HCT116 (cell line): ENCODE results near the gene SLC35F1. TPM values are rescaled to one million over a fixed set of nuclear protein-coding genes. Genes with fewer than 3 reads are reported as not detected.

ENCODE experiments used
- ATAC-seq: fragments of 200-7000 bp; cut with Tn5 transposase; 2 replicates; pipeline ENCODE4 v1.9.1; 2020; ENCODE audit warnings: mild to moderate bottlenecking, moderate library complexity
- BruUV-seq: library from RNA; stranded (reverse); fragments of 400-500 nt; replicated peaks from 2 replicates; lab custom pipeline; 2021; lab: Mats Ljungman, UMichigan
- CTCF ChIA-PET: fragments of 300-600 bp; sonication (Branson Sonifier 250); formaldehyde crosslinking; loops from one replicate; lab custom pipeline; 2021; ENCODE audit warnings: antibody characterized with exemption; lab: Charles Lee
- POLR2A ChIA-PET: fragments of 300-600, 350-600 bp; sonication (Branson Sonifier 250); formaldehyde crosslinking; loops from one replicate; lab custom pipeline; 2021; ENCODE audit warnings: antibody characterized with exemption; lab: Charles Lee
- RAD21 ChIA-PET, 2 experiments: fragments of 300-600 bp; sonication (Branson Sonifier 250); formaldehyde crosslinking; loops; one replicate each; lab custom pipeline; 2023; ENCODE audit warnings: low total read pairs in 2 of 2; ENCODE audit not compliant: uncharacterized antibody in 2 of 2, unreplicated experiment in 2 of 2, low non-redundant PET in 1 of 2; lab: Charles Lee
- DNase-seq: peaks from one replicate; pipeline ENCODE4 v3.0.0-alpha.2; 2010; ENCODE audit warnings: low read depth, low spot score
- H2AFZ ChIP-seq: fragments of 200-600 bp; shearing (Covaris generic), sonication (generic); 2 replicates; pipeline ENCODE4 v1.6.1; 2017; ENCODE audit warnings: low read depth, mixed run types, mixed read lengths, antibody characterized with exemption, low read length; ENCODE audit not compliant: poor library complexity, severe bottlenecking
- H3K27ac ChIP-seq: 2 replicates; pipeline ENCODE4 v1.5.1; 2012; ENCODE audit warnings: low read depth, low read length
- H3K27me3 ChIP-seq: fragments of 200-600 bp; sonication (generic); 2 replicates; pipeline ENCODE4 v1.6.1; 2016; ENCODE audit warnings: mixed run types, low read length, mixed read lengths; ENCODE audit not compliant: insufficient read depth
- H3K36me3 ChIP-seq, 2 experiments: fragments of 200-500 bp in 1 of 2; fragments of 200-600 bp in 1 of 2; sonication (Bioruptor generic) in 1 of 2; sonication (generic) in 1 of 2; 2 replicates each; pipeline versions ENCODE4 v1.5.1 to v1.6.1; 2014 to 2016; ENCODE audit warnings: low read length in 2 of 2, inconsistent platforms in 1 of 2, mixed read lengths in 1 of 2, mixed run types in 1 of 2; ENCODE audit not compliant: insufficient read depth in 2 of 2, control insufficient read depth in 1 of 2
- H3K4me1 ChIP-seq, 2 experiments: fragments of 200-600 bp in 1 of 2; sonication (generic) in 1 of 2; 2 replicates each; pipeline versions ENCODE4 v1.5.1 to v1.6.1; 2012 to 2017; ENCODE audit warnings: low read length in 2 of 2, inconsistent platforms in 1 of 2, mild to moderate bottlenecking in 1 of 2, mixed read lengths in 1 of 2, mixed run types in 1 of 2, moderate library complexity in 1 of 2; ENCODE audit not compliant: insufficient read depth in 2 of 2, control insufficient read depth in 1 of 2
- H3K4me2 ChIP-seq: fragments of 200-600 bp; sonication (generic); 2 replicates; pipeline ENCODE4 v1.6.1; 2017; ENCODE audit warnings: mixed run types, low read length, mixed read lengths
- H3K4me3 ChIP-seq, 2 experiments: fragments of 200-600 bp in 1 of 2; sonication (generic) in 1 of 2; replicated peaks in 1 of 2; 2 replicates each; pipeline ENCODE4 v1.5.1; 2011 to 2016; ENCODE audit warnings: low read length in 2 of 2, control low read depth in 1 of 2, low read depth in 1 of 2, mild to moderate bottlenecking in 1 of 2, mixed read lengths in 1 of 2, mixed run types in 1 of 2
- H3K79me2 ChIP-seq: fragments of 200-600 bp; sonication (generic); 2 replicates; pipeline ENCODE4 v1.6.1; 2017; ENCODE audit warnings: mild to moderate bottlenecking, mixed run types, low read length, moderate library complexity, mixed read lengths; ENCODE audit not compliant: insufficient read depth
- H3K9ac ChIP-seq: fragments of 200-600 bp; sonication (generic); 2 replicates; pipeline ENCODE4 v1.6.1; 2016; ENCODE audit warnings: low read length, mixed read lengths
- H3K9me2 ChIP-seq: fragments of 200-600 bp; sonication (generic), shearing (Covaris generic); 2 replicates; pipeline ENCODE4 v1.6.1; 2017; ENCODE audit warnings: mixed run types, mild to moderate bottlenecking, moderate library complexity; ENCODE audit not compliant: insufficient read depth
- H3K9me3 ChIP-seq, 2 experiments: fragments of 200-500 bp in 1 of 2; fragments of 200-600 bp in 1 of 2; sonication (Bioruptor generic) in 1 of 2; sonication (generic) in 1 of 2; 2 replicates each; pipeline ENCODE4 v1.6.1; 2014 to 2017; ENCODE audit warnings: low read length in 2 of 2, mixed read lengths in 2 of 2, inconsistent platforms in 1 of 2, low read depth in 1 of 2, mild to moderate bottlenecking in 1 of 2, mixed run types in 1 of 2, moderate library complexity in 1 of 2; ENCODE audit not compliant: control insufficient read depth in 1 of 2, insufficient read depth in 1 of 2
- H4K20me1 ChIP-seq: fragments of 200-600 bp; sonication (generic), shearing (Covaris generic); 2 replicates; pipeline ENCODE4 v1.6.1; 2017; ENCODE audit warnings: mixed run types, mild to moderate bottlenecking, moderate library complexity; ENCODE audit not compliant: insufficient read depth
- ATF3 ChIP-seq: IDR thresholded peaks from 2 replicates; pipeline ENCODE4 v1.6.1; 2012
- CEBPB ChIP-seq: IDR thresholded peaks from 2 replicates; pipeline ENCODE4 v1.6.1; 2012; ENCODE audit warnings: low read depth
- EGR1 ChIP-seq: IDR thresholded peaks from 2 replicates; pipeline ENCODE4 v1.6.1; 2012; ENCODE audit warnings: low read depth
- EZH2 ChIP-seq: fragments of 200-600 bp; sonication (generic); IDR thresholded peaks from 2 replicates; pipeline ENCODE4 v1.6.1; 2017; ENCODE audit warnings: antibody characterized with exemption, mixed run types
- EZH2phosphoT487 ChIP-seq: fragments of 200-600 bp; IDR thresholded peaks from 2 replicates; pipeline ENCODE4 v1.6.1; 2018; ENCODE audit warnings: antibody characterized with exemption, borderline replicate concordance
- FOSL1 ChIP-seq: IDR thresholded peaks from 2 replicates; pipeline ENCODE4 v1.6.1; 2012; ENCODE audit warnings: low read depth
- POLR2AphosphoS5 ChIP-seq: IDR thresholded peaks from 2 replicates; pipeline ENCODE4 v1.6.1; 2011; ENCODE audit warnings: mild to moderate bottlenecking, low read depth, low read length, moderate library complexity
- RAD21 ChIP-seq: IDR thresholded peaks from 2 replicates; pipeline ENCODE4 v1.6.1; 2012; ENCODE audit warnings: low read depth, mild to moderate bottlenecking
- REST ChIP-seq: IDR thresholded peaks from 2 replicates; pipeline ENCODE4 v1.6.1; 2012; ENCODE audit warnings: low read depth
- SP1 ChIP-seq: IDR thresholded peaks from 2 replicates; pipeline ENCODE4 v1.6.1; 2012; ENCODE audit warnings: low read depth
- SRF ChIP-seq: IDR thresholded peaks from 2 replicates; pipeline ENCODE4 v1.6.1; 2012; ENCODE audit warnings: low read depth
- YY1 ChIP-seq: IDR thresholded peaks from 2 replicates; pipeline ENCODE4 v1.6.1; 2011; ENCODE audit warnings: low read length, low read depth, moderate library complexity, mild to moderate bottlenecking; ENCODE audit not compliant: insufficient replicate concordance; ENCODE audit errors: extremely low read depth
- ZBTB33 ChIP-seq: IDR thresholded peaks from 2 replicates; pipeline ENCODE4 v1.6.1; 2011; ENCODE audit warnings: mild to moderate bottlenecking, low read length, moderate library complexity; ENCODE audit not compliant: insufficient replicate concordance; ENCODE audit errors: extremely low read depth
- ZFX ChIP-seq: fragments of 450-650 bp; IDR thresholded peaks from 2 replicates; pipeline ENCODE4 v1.6.1; 2017
- intact Hi-C: fragments of 100-400 bp; cut with micrococcal nuclease; formaldehyde crosslinking; loops from 2 replicates; pipeline ENCODE4 v1.10.0; 2022
- total RNA-seq: library from RNA; stranded (reverse); gene quantifications from one replicate; pipeline ENCODE4 v1.2.1, GENCODE V29; 2021; ENCODE audit not compliant: unreplicated experiment

SLC35F1 gene
- total RNA-seq, 1 experiment from 2014 or later: 0.07 TPM

GRCh38 chr6:117880824-117881223 is 26.2 kb upstream of the SLC35F1 start:
- BruUV-seq: no TSS peak
- DNase-seq (no peak), ATAC-seq (no peak)
- H3K9me3 ChIP-seq: no peaks in the 10 kb centered on the region
- ChIA-PET RAD21 (no interaction called here), POLR2A (no interaction called here), CTCF (no interaction called here)
- H2AFZ ChIP-seq: no peak overlapping the region
- H3K27me3 ChIP-seq: no peaks in the 10 kb centered on the region
- no peak for TF ChIP-seq ZBTB33
- no peak for TF ChIP-seq SRF
- no peak for TF ChIP-seq CEBPB
- no peak for TF ChIP-seq YY1
- TF ChIP-seq REST: no peak
- no peak for TF ChIP-seq ZFX
- TF ChIP-seq EGR1: no peak
- TF ChIP-seq SP1: no peak
- TF ChIP-seq POLR2AphosphoS5: no peak
- TF ChIP-seq ATF3: no peak
- TF ChIP-seq FOSL1: no peak
- no peak for TF ChIP-seq EZH2phosphoT487
- no peak for TF ChIP-seq RAD21
- TF ChIP-seq EZH2: no peak
- H3K4me3 ChIP-seq: no peak overlapping the region
- no peak overlapping the region for H3K4me2 ChIP-seq
- intact Hi-C loops: no loop called here
- H3K36me3 ChIP-seq: no peaks in the 10 kb centered on the region; a peak in 1 of 4 replicates
- no peaks in the 10 kb centered on the region for H3K9me2 ChIP-seq
- H3K79me2 ChIP-seq: no peaks in the 10 kb centered on the region
- H4K20me1 ChIP-seq: no peaks in the 10 kb centered on the region
- no peak overlapping the region for H3K27ac ChIP-seq
- no peaks in the 10 kb centered on the region for H3K4me1 ChIP-seq
- no peak overlapping the region for H3K9ac ChIP-seq
